HepG2 (cell line): Measurements from ENCODE around the gene BAHD1. TPM values are rescaled to one million over a fixed set of nuclear protein-coding genes. Genes with fewer than 3 reads are reported as not detected.

Source experiments
- ATAC-seq: fragments of 200-7000 bp; cut with Tn5 transposase; 3 replicates; pipeline ENCODE4 v1.9.1; 2020; ENCODE audit warnings: mild to moderate bottlenecking, moderate library complexity
- BruUV-seq: library from RNA; stranded (reverse); fragments of 400-500 nt; replicated peaks from 2 replicates; lab custom pipeline; 2021; lab: Mats Ljungman, UMichigan
- CTCF ChIA-PET: fragments of 300-600 bp; formaldehyde crosslinking; extraction: SDS; loops from one replicate; lab custom pipeline; 2021; ENCODE audit warnings: low total read pairs, inconsistent platforms, low intra/inter-chr PET ratio; lab: Yijun Ruan, JAX
- POLR2A ChIA-PET: fragments of 350-600 bp; sonication (Branson Sonifier 250); formaldehyde crosslinking; loops from one replicate; lab custom pipeline; 2020; ENCODE audit warnings: antibody characterized with exemption, inconsistent platforms; lab: Yijun Ruan, JAX
- DNase-seq: peaks from one replicate; pipeline ENCODE4 v3.0.0-alpha.2; 2015; ENCODE audit warnings: low spot score
- FAIRE-seq: peaks from 3 replicates; lab custom pipeline; 2011; peaks lifted over from hg19 to GRCh38; lab: Jason Lieb, UNC
- H2AFZ ChIP-seq: one replicate; pipeline ENCODE4 v1.6.1; 2011; ENCODE audit warnings: low read length, inconsistent platforms
- H3K27ac ChIP-seq: fragments of 300-600 bp; 3 replicates; pipeline ENCODE4 v1.8.0; 2011; ENCODE audit warnings: mixed run types, mild to moderate bottlenecking, mixed read lengths, low read length, inconsistent platforms; ENCODE audit not compliant: insufficient read depth; ENCODE audit errors: extremely low read length
- H3K27me3 ChIP-seq, 2 experiments: fragments of 200-600 bp in 1 of 2; 2 replicates in 1 of 2; 3 replicates in 1 of 2; pipeline versions ENCODE4 v1.6.0 to v1.8.0; 2011; ENCODE audit warnings: low read length in 2 of 2, mild to moderate bottlenecking in 2 of 2, moderate library complexity in 2 of 2, inconsistent platforms in 1 of 2; ENCODE audit not compliant: insufficient read depth in 2 of 2, control insufficient read depth in 1 of 2
- H3K36me3 ChIP-seq, 2 experiments: fragments of 200-600 bp in 1 of 2; replicated peaks in 1 of 2; 2 replicates in 1 of 2; 3 replicates in 1 of 2; pipeline versions ENCODE4 v1.5.1 to v1.8.0; 2011; ENCODE audit warnings: low read length in 2 of 2, inconsistent platforms in 1 of 2; ENCODE audit not compliant: insufficient read depth in 2 of 2, control insufficient read depth in 1 of 2
- H3K4me1 ChIP-seq: 2 replicates; pipeline ENCODE4 v1.5.1; 2012; ENCODE audit warnings: low read length, inconsistent platforms; ENCODE audit not compliant: insufficient read depth
- H3K4me2 ChIP-seq: 2 replicates; pipeline ENCODE4 v1.6.0; 2011; ENCODE audit warnings: low read depth, low read length, inconsistent platforms
- H3K4me3 ChIP-seq, 3 experiments: fragments of 200-600 bp in 1 of 3; sonication (generic), shearing (Covaris generic) in 1 of 3; replicated peaks in 1 of 3; 2 replicates each; pipeline ENCODE4 v1.5.1; 2011 to 2016; ENCODE audit warnings: low read length in 3 of 3, inconsistent platforms in 2 of 3, low read depth in 2 of 3, mild to moderate bottlenecking in 2 of 3, control low read depth in 1 of 3, mixed read lengths in 1 of 3; ENCODE audit not compliant: insufficient read depth in 1 of 3
- H3K79me2 ChIP-seq: one replicate; pipeline ENCODE4 v1.6.1; 2011; ENCODE audit warnings: low read length, inconsistent platforms; ENCODE audit not compliant: insufficient read depth
- H3K9ac ChIP-seq: 2 replicates; pipeline ENCODE4 v1.6.0; 2011; ENCODE audit warnings: mild to moderate bottlenecking, low read depth, low read length, inconsistent platforms; ENCODE audit not compliant: insufficient read depth
- H3K9me3 ChIP-seq: 2 replicates; pipeline ENCODE4 v1.5.1; 2012; ENCODE audit warnings: mild to moderate bottlenecking, low read length
- H4K20me1 ChIP-seq: 2 replicates; pipeline ENCODE4 v1.6.0; 2011; ENCODE audit warnings: inconsistent platforms, mild to moderate bottlenecking, low read length, moderate library complexity; ENCODE audit not compliant: insufficient read depth
- AKAP8 ChIP-seq: sonication (generic); formaldehyde crosslinking; IDR thresholded peaks from 2 replicates; pipeline ENCODE4 v1.5.1; 2020; ENCODE audit warnings: mild to moderate bottlenecking, missing genetic modification reagents
- BCL6 ChIP-seq: IDR thresholded peaks from 2 replicates; pipeline ENCODE4 v1.6.1; 2016; ENCODE audit warnings: missing genetic modification reagents, missing compliant biosample characterization
- KLF13 ChIP-seq: sonication (generic); formaldehyde crosslinking; IDR thresholded peaks from 2 replicates; pipeline ENCODE4 v1.4.0; 2020; ENCODE audit warnings: mild to moderate bottlenecking, missing genetic modification reagents
- MTA1 ChIP-seq: sonication (generic); formaldehyde crosslinking; IDR thresholded peaks from 2 replicates; pipeline ENCODE4 v1.4.0; 2020; ENCODE audit warnings: missing genetic modification reagents, mild to moderate bottlenecking, borderline replicate concordance
- MYC ChIP-seq: sonication (generic); formaldehyde crosslinking; IDR thresholded peaks from 2 replicates; pipeline ENCODE4 v1.9.0; 2021; ENCODE audit warnings: missing genetic modification reagents, borderline replicate concordance
- PHF20 ChIP-seq: sonication (generic); formaldehyde crosslinking; IDR thresholded peaks from 2 replicates; pipeline ENCODE4 v1.5.0; 2020; ENCODE audit warnings: mild to moderate bottlenecking, missing genetic modification reagents
- RXRA ChIP-seq: sonication (generic); formaldehyde crosslinking; IDR thresholded peaks from 2 replicates; pipeline ENCODE4 v1.5.1; 2020; ENCODE audit warnings: missing genetic modification reagents
- TGIF2 ChIP-seq: IDR thresholded peaks from 2 replicates; pipeline ENCODE4 v1.6.1; 2016; ENCODE audit warnings: control low read depth, missing compliant biosample characterization
- ZNF460 ChIP-seq: sonication (generic); formaldehyde crosslinking; IDR thresholded peaks from 2 replicates; pipeline ENCODE4 v1.5.1; 2020; ENCODE audit warnings: missing genetic modification reagents, mild to moderate bottlenecking, borderline replicate concordance
- ZNF614 ChIP-seq: IDR thresholded peaks from 2 replicates; pipeline ENCODE4 v1.6.1; 2018; ENCODE audit warnings: missing biosample characterization, missing genetic modification reagents, inconsistent platforms, borderline replicate concordance
- ZSCAN25 ChIP-seq: sonication (generic); formaldehyde crosslinking; IDR thresholded peaks from 2 replicates; pipeline ENCODE4 v1.8.0; 2022; ENCODE audit warnings: mild to moderate bottlenecking, missing genetic modification reagents
- WGBS: methylation state at CpG from one replicate; pipeline ENCODE4 v1.1.6; 2017; ENCODE audit warnings: low lambda C conversion rate; 5-methylcytosine and 5-hydroxymethylcytosine counted together
- in situ Hi-C: cut with HindIII; loops from 2 replicates; pipeline ENCODE4 v1.10.0; 2017; ENCODE audit warnings: low pct_unique_long_range_greater_than_20kb; ENCODE audit not compliant: extremely low pct_ligation_motif_present
- intact Hi-C: fragments of 100-400 bp; cut with micrococcal nuclease; formaldehyde crosslinking; loops from one replicate; pipeline ENCODE4 v1.10.0; 2022; ENCODE audit not compliant: unreplicated experiment
- polyA plus RNA-seq, 8 experiments: library from polyadenylated mRNA; depleted of rRNA in 3 of 8; stranded (reverse) in 7 of 8; unstranded in 1 of 8; fragments of >200 nt; fragmentation: Illumina TruSeq in 4 of 8; extraction: Trizol in 4 of 8; gene quantifications; 2 replicates each; pipeline versions ENCODE4 v1.2.1 to v1.2.3, GENCODE V29; 2011 to 2016; ENCODE audit warnings: low read depth in 4 of 8, missing spikeins in 1 of 8, mixed read lengths in 1 of 8; ENCODE audit not compliant: insufficient read depth in 1 of 8
- total RNA-seq, 5 experiments: library from RNA; depleted of rRNA; stranded (reverse); fragments of >200 nt; fragmentation: Illumina TruSeq; extraction: Trizol; gene quantifications; 2 replicates each; pipeline ENCODE4 v1.2.3, GENCODE V29; 2016; ENCODE audit warnings: low read depth in 1 of 5
- TF ChIP-seq, protein P1 (sequence below): sonication (generic); formaldehyde crosslinking; IDR thresholded peaks from 2 replicates; pipeline ENCODE4 v1.4.0; 2020; ENCODE audit warnings: missing genetic modification reagents, low read depth, mild to moderate bottlenecking, borderline replicate concordance
- TF ChIP-seq, protein P2 (sequence below): sonication (generic); formaldehyde crosslinking; IDR thresholded peaks from 2 replicates; pipeline ENCODE4 v1.5.0; 2020; ENCODE audit warnings: missing genetic modification reagents

Gene BAHD1
- total and polyA plus RNA-seq, 2 of the 13 experiments (the other 11 are each of a cell fraction or from before 2014, with no cell fraction given) = 3.3 to 8.7 TPM

DNA sequence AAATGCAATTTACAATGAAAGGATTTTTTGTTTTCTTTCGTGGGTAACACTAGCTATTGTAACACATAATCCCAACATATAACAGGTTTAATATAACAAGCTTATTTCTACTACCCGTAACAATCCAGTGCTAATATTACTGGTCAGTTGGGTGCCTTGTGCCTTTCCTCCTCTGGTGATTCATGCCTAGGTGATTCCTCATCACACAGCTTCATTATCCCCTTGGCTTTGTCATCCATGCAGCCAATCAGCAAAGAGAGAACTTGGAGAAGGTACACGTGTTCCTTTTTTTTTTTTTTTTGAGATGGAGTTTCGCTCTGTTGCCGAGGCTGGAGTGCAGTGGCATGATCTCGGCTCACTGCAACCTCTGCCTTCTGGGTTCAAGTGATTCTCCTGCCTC is 60.7 kb downstream of the BAHD1 start:
- in situ Hi-C loops (no loop called here), intact Hi-C loops (no loop called here)
- Histone ChIP-seq H3K27me3 (peaks cover 5 to 11% of the 10 kb centered on the region in 2 experiments; a peak in 2 of 5 replicates), H3K9ac (no peak overlapping the region), H2AFZ (no peak overlapping the region), H3K4me1 (peaks cover 2% of the 10 kb centered on the region), H3K4me2 (no peak overlapping the region), H3K4me3 (no peak overlapping the region), H3K27ac (no peak overlapping the region), H4K20me1 (no peaks in the 10 kb centered on the region), H3K9me3 (no peaks in the 10 kb centered on the region), H3K79me2 (no peaks in the 10 kb centered on the region), H3K36me3 (no peaks in the 10 kb centered on the region)
- DNase-seq = no peak
- CTCF ChIA-PET = no interaction called here
- WGBS = 30% methylated on average over 6 of the region's 6 CpGs
- ATAC-seq = no peak
- no TSS peak for BruUV-seq
- no peak for TF ChIP-seq AKAP8 (CRISPR knock-in tag)
- TF ChIP-seq ZSCAN25 (CRISPR knock-in tag) = no peak
- no peak for TF ChIP-seq KLF13
- TF ChIP-seq PHF20 (CRISPR knock-in tag) = no peak
- TF ChIP-seq MYC = no peak
- no peak for TF ChIP-seq TGIF2 (CRISPR knock-in tag)
- TF ChIP-seq BCL6 = no peak
- TF ChIP-seq, protein P1, sequence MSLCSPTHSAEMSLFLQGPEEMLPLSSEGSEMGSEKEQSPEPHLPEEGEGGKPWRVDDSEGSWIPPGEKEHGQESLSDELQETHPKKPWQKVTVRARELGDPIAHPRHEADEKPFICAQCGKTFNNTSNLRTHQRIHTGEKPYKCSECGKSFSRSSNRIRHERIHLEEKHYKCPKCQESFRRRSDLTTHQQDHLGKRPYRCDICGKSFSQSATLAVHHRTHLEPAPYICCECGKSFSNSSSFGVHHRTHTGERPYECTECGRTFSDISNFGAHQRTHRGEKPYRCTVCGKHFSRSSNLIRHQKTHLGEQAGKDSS (CRISPR knock-in tag) = no peak
- TF ChIP-seq ZNF614 (CRISPR knock-in tag) = no peak
- TF ChIP-seq, protein P2, sequence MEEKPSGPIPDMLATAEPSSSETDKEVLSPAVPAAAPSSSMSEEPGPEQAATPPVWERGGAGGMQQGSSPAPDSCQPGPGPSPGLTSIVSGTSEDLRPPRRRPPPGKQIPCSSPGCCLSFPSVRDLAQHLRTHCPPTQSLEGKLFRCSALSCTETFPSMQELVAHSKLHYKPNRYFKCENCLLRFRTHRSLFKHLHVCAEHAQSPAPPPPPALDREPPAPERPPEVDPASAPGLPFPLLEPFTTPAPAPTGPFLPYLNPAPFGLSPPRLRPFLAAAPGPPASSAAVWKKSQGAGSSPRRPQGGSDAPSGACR (CRISPR knock-in tag) = no peak
- TF ChIP-seq ZNF460 (CRISPR knock-in tag) = no peak
- no peak for TF ChIP-seq RXRA (CRISPR knock-in tag)
- no peak for TF ChIP-seq MTA1
- POLR2A ChIA-PET = no interaction called here
- no peak for FAIRE-seq
